Pancreas (tissue), 10 donors: ENCODE data around the gene RXFP2. TPM values are rescaled to one million over a fixed set of nuclear protein-coding genes. Genes with fewer than 3 reads are reported as not detected.

ENCODE experiments used
- ATAC-seq, 4 donors: fragments of 200-7000 bp; cut with Tn5 transposase; one replicate each; pipeline versions ENCODE4 v1.8.0 to v1.9.1; 2020; ENCODE audit warnings: mild to moderate bottlenecking in 4 of 4, moderate library complexity in 4 of 4
- DNase-seq, 6 donors: peaks; one replicate each; pipeline ENCODE4 v3.0.0-alpha.2; 2020
- FAIRE-seq: peaks from 2 replicates; lab custom pipeline; 2012; peaks lifted over from hg19 to GRCh38; lab: Jason Lieb, UNC
- H3K27ac ChIP-seq, 4 donors: fragments of 200-600 bp; sonication (generic); 1 replicate in 3 of 4; 2 replicates in 1 of 4; pipeline versions ENCODE4 v1.5.0 to v1.8.0; 2020
- H3K27me3 ChIP-seq, 4 donors: fragments of 200-600 bp; one replicate each; pipeline ENCODE4 v1.8.0; 2021
- H3K36me3 ChIP-seq, 3 donors: fragments of 200-600 bp; sonication (generic) in 1 of 3; one replicate each; pipeline versions ENCODE4 v1.5.0 to v1.8.0; 2020 to 2021
- H3K4me1 ChIP-seq, 3 donors: fragments of 200-600 bp; one replicate each; pipeline ENCODE4 v1.8.0; 2021
- H3K4me3 ChIP-seq, 4 donors: fragments of 200-600 bp; sonication (generic) in 2 of 4; one replicate each; pipeline versions ENCODE4 v1.5.0 to v1.8.0; 2020 to 2021
- H3K9me3 ChIP-seq, 4 donors: fragments of 200-600 bp; one replicate each; pipeline ENCODE4 v1.8.0; 2021
- WGBS, 2 donors: extraction: QIAGEN DNeasy Blood & Tissue Kit; methylation state at CpG; one replicate each; pipeline ENCODE4 v1.1.7; 2013; 5-methylcytosine and 5-hydroxymethylcytosine counted together
- intact Hi-C, 3 donors: fragments of 100-400 bp; cut with DNase I; formaldehyde crosslinking; loops; one replicate each; pipeline versions ENCODE4 v1.11.1 to v1.14.2; 2022
- polyA plus RNA-seq, 2 donors: library from polyadenylated mRNA; stranded (reverse); fragments of 200-250 nt; gene quantifications; one replicate each; pipeline ENCODE4 v1.2.3, GENCODE V29; 2013
- total RNA-seq, 6 donors: library from RNA; stranded (reverse); fragmentation: NEBNext Ultra II Directional in 4 of 6; extraction: Animal tissue kit (Norgen Biotek cat#: 25700) in 4 of 6; gene quantifications; one replicate each; pipeline versions ENCODE4 v1.2.1 to v1.2.4, GENCODE V29; 2021 to 2023
- TF ChIP-seq, protein P1 (sequence below), 4 donors: fragments of 200-600 bp; sonication (generic) in 3 of 4; IDR thresholded peaks; one replicate each; pipeline versions ENCODE4 v1.5.0 to v1.8.0; 2021; ENCODE audit warnings: antibody characterized with exemption in 4 of 4
- donor health status: healthy with polysubstance abuse.
- donor health status: DM: no; HTN: no; CAD: no; lungs with moderate emphysema.
- donor health status: DM: no; HTN: no; CAD: no.
- donor health status: control.
- donor health status: control.
- donor health status: Bipolar disorder and iron deficiency.
- donor health status: DM: yes; HTN: yes; CAD: no.
- donor health status: DM: no; HTN: no; CAD: no.
- donor health status: DM: no; HTN: no; CAD: no.
- donor health status: DM: yes; HTN: yes; CAD: no.

Gene RXFP2
- total and polyA plus RNA-seq, 8 donors = 0.02 TPM; not detected in 7

GRCh38 chr13:31824705-31825517 is 85.6 kb downstream of the RXFP2 start:
- 84 to 88% methylated on average over 3 of the region's 3 CpGs for WGBS, 2 donors
- no peak for FAIRE-seq
- no peak for ATAC-seq

GRCh38 chr13:31826521-31826920 is 87.2 kb downstream of the RXFP2 start:
- TF ChIP-seq, protein P1, sequence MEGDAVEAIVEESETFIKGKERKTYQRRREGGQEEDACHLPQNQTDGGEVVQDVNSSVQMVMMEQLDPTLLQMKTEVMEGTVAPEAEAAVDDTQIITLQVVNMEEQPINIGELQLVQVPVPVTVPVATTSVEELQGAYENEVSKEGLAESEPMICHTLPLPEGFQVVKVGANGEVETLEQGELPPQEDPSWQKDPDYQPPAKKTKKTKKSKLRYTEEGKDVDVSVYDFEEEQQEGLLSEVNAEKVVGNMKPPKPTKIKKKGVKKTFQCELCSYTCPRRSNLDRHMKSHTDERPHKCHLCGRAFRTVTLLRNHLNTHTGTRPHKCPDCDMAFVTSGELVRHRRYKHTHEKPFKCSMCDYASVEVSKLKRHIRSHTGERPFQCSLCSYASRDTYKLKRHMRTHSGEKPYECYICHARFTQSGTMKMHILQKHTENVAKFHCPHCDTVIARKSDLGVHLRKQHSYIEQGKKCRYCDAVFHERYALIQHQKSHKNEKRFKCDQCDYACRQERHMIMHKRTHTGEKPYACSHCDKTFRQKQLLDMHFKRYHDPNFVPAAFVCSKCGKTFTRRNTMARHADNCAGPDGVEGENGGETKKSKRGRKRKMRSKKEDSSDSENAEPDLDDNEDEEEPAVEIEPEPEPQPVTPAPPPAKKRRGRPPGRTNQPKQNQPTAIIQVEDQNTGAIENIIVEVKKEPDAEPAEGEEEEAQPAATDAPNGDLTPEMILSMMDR (IDR thresholded peaks at IDR 0.05) = no peak
- no peak for DNase-seq
- Histone ChIP-seq H3K4me1 (no peaks in the 10 kb centered on the region), H3K4me3 (no peak overlapping the region), H3K36me3 (no peaks in the 10 kb centered on the region), H3K27ac (no peak overlapping the region), H3K27me3 (no peaks in the 10 kb centered on the region), H3K9me3 (no peaks in the 10 kb centered on the region)
- ATAC-seq = no peak
- FAIRE-seq = no peak
- WGBS, 2 donors = 52 to 66% methylated on average over 4 of the region's 4 CpGs
- intact Hi-C loops = no loop called here

More at GRCh38 chr13:31824705-31825517, 85.6 kb downstream of the RXFP2 start:
- H3K4me3 ChIP-seq = no peak overlapping the region
- no peak for DNase-seq
- TF ChIP-seq, protein P1 (IDR thresholded peaks at IDR 0.05) = no peak
- H3K4me1 ChIP-seq = no peaks in the 10 kb centered on the region
- H3K36me3 ChIP-seq = no peaks in the 10 kb centered on the region
- intact Hi-C loops = no loop called here
- no peak overlapping the region for H3K27ac ChIP-seq
- H3K27me3 ChIP-seq = no peaks in the 10 kb centered on the region
- H3K9me3 ChIP-seq = no peaks in the 10 kb centered on the region

DNA sequence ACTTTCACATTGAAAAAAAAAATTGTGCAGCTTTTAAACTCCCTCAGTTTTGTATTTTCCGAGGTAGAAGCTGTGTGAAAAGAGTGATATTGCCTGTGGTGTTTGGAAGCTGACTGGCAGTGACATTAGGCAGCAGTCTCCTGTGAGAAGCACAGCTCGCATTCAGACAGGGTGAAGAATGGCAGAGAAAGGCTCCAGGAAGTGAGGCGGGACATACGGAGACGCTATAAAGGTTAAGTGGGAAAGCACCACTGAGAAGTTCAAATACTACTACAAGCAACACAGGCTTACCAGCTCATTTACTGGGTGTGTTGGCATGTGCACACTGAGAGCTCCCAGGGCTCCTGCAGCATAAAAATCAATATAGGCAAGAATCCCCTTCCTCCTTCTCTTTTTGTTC is 88.4 kb downstream of the RXFP2 start:
- FAIRE-seq (no peak), DNase-seq (no peak), ATAC-seq (no peak)
- TF ChIP-seq, protein P1 (IDR thresholded peaks at IDR 0.05) = no peak
- H3K4me3 ChIP-seq = no peak overlapping the region
- H3K36me3 ChIP-seq = no peaks in the 10 kb centered on the region
- H3K4me1 ChIP-seq = no peaks in the 10 kb centered on the region
- no peak overlapping the region for H3K27ac ChIP-seq
- H3K9me3 ChIP-seq = no peaks in the 10 kb centered on the region
- H3K27me3 ChIP-seq = no peaks in the 10 kb centered on the region
- WGBS, 2 donors = 45 to 48% methylated on average over 5 of the region's 5 CpGs
- intact Hi-C loops = no loop called here

DNA sequence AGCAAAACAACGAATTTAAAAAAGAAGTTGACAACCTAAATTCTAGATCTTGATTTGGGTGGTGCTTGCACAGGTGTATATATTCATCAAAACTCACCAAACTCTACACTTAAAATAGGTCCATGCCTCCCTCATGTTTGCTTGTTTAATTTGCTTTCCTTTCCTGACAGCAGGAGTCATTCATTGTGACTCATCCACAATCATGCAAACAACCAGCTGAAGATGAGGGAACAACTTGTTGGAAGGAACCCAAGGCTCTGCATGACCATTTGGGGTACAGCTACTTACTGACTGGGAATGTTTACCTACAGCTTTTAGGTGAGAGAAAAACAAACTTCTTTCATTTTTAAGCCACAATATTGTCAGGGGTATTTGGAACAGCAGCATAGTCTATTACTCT is 96.6 kb downstream of the RXFP2 start:
- no peak for FAIRE-seq
- TF ChIP-seq, protein P1 (IDR thresholded peaks at IDR 0.05) = no peak
- intact Hi-C loops = no loop called here
- no peak for DNase-seq
- 63 to 66% methylated on average over 1 of the region's 1 CpG for WGBS, 2 donors
- H3K4me1 ChIP-seq = no peaks in the 10 kb centered on the region
- ATAC-seq = peak in 2 of 4 donors; percentile 25 to 52
- H3K36me3 ChIP-seq = no peaks in the 10 kb centered on the region
- no peak overlapping the region for H3K27ac ChIP-seq
- no peaks in the 10 kb centered on the region for H3K27me3 ChIP-seq
- no peak overlapping the region for H3K4me3 ChIP-seq
- no peaks in the 10 kb centered on the region for H3K9me3 ChIP-seq

DNA sequence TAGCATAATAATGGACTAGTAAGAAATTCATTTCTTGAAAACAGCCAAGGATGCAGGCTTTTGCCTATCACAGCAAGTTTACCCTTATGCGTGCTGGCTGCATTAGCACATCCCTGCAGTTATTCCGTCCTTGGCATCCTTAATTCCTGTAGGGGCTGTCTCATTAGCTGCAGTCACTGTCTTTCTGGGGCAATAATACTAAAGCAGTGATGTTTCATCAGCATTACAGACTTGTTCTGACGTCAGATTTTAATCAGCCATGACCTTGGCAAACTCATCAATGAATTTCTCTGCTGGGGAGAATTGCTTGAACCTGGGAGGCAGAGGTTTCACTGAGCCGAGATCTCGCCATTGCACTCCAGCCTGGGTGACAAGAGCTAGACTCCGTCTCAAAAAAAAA is 103.7 kb downstream of the RXFP2 start:
- no peak overlapping the region for H3K27ac ChIP-seq
- no peak overlapping the region for H3K4me3 ChIP-seq
- FAIRE-seq (no peak), ATAC-seq (no peak), DNase-seq (no peak)
- no peaks in the 10 kb centered on the region for H3K4me1 ChIP-seq
- WGBS, 2 donors = 47 to 51% methylated on average over 6 of the region's 6 CpGs
- intact Hi-C loops = no loop called here
- H3K27me3 ChIP-seq = peaks cover 0 to 5% (median 0%) of the 10 kb centered on the region in 4 donors
- TF ChIP-seq, protein P1 (IDR thresholded peaks at IDR 0.05) = no peak
- no peaks in the 10 kb centered on the region for H3K9me3 ChIP-seq
- H3K36me3 ChIP-seq = no peaks in the 10 kb centered on the region
